Raji (cell line): ENCODE measurements around the gene CDCA3.

Experiments used
- POLR2A ChIP-seq: IDR thresholded peaks from 2 replicates; pipeline ENCODE4 v1.6.1; 2011; ENCODE audit warnings: low read depth, low read length, control low read depth; ENCODE audit not compliant: insufficient read depth

The CDCA3 gene

DNA sequence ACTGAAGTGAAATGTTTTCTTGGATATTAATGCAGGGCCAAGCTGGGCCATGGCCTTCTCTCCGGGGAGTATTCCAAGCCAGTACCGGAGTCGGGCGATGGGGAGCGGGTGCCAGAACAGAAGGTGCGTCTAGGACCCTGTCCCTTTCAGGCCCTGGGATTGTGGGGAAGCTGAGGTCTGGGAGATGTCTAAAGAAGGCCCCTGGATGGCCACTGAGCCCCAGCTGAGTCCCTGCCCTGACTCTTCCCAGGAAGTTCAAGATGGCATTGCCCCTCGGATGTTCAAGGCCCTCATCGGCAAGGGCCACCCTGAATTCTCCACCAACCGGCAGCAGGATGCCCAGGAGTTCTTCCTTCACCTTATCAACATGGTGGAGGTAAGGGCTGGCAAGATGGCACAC, 9.0 kb upstream of the CDCA3 start:
- TF ChIP-seq POLR2A: no peak

DNA sequence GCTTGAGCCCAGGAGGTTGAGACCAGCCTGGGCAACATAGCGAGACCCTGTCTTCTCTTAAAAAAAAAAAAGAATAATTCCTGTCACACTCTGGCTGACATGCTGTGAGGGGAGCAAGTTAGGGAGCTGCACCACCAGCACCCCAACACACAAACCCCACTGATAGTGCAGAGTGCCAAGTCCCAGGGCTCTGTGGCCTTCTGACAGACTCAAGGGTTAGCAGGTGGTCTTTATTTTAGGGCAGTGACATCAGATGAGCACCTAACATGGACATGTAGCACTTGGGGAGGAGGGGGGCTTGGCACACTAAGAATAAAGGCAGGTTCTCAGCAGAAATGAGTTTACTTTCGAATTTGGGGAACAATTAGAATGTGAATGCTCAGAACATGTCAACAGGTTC, 7.7 kb upstream of the CDCA3 start:
- no peak for TF ChIP-seq POLR2A

DNA sequence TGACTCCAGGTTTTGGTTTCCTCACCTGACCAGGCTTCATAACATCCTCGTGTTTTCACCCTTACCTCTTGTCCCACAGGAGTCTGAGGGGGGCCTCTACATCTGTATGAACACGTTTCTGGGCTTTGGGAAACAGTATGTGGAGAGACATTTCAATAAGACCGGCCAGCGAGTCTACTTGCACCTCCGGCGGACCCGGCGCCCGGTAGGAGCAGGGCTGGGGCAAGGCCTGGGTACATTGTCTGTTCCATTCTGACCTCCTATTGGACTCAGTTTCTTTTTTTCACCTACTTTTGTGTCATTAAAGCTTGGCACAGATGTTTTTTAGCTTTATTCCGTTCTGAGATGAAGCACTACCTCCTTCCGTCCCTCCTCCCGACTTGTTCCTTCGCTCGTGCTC, 4.2 kb upstream of the CDCA3 start:
- no peak for TF ChIP-seq POLR2A

DNA sequence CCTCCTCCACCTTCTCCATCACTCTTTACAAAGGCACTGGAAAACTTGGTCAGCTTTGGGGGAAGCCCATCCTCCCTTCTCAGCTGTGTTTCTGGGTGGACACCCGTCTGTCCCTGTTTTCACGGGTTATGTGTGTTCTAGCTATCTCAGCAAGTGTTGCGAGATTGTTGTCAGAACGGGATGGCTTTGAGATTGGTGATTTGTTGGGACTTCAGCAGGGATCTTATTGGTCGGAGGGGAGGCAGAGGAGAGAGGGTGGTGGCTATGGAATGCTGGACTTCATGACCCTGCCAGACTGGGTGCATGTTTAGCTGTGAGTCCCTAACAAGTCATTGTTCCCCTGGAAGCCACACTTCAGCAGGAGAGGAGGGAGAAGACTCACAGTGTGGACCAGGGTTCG, 3.0 kb upstream of the CDCA3 start:
- TF ChIP-seq POLR2A: no peak

DNA sequence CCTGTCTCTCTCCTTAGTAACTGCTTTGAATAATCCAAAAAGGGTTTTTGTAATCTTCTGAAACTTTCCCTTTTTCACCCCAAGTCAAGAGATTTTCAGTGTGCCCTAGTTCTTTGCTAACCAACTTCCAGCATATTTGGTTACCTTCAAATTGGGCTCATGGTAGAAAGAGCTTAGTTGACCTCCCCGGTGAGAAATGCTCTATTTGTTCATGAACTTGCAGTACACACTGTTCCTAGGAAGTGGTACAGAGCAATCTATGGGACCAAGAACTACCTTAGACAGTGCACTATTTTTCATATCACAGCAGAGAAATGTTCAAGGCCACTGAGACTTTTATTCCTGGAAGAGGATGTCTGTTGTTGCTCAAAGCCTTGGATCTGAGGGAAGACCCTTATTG, 2.5 kb upstream of the CDCA3 start:
- TF ChIP-seq POLR2A: no peak

DNA sequence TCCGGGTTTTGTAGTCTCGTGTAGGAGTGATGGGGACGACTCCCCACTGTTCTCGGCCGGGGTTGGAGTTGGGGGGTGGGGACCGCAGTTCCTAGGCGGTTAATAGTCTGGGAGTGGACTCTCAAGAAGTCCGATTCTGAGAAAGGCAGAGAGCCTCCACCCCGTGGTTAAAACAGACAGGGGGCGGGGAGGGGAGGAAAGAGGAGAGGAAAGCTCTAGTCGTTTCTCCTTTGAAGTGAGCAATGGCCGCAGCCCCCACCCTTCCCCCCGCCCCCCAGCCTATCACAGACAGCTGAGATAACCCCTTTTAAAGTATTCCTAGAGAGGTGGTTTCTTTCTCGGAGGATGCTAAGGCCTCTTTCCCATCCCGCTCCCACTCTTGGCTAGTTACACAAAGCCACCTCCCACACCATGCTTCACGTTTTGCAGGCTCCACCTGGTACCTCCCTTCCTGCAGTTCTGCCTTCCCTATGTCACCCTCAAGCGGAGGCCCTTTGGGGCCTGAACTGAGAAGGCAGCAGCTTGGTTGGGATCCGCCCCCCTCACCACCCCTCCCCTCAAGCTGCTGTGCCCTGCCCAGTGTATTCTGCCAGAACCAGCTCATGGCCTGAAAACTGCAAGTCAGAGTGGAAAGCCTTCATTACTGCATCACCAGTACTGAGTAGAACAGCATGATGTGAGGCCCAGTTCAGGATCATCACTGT, 1.7 kb upstream of the CDCA3 start:
- TF ChIP-seq POLR2A: peak; percentile 60

DNA sequence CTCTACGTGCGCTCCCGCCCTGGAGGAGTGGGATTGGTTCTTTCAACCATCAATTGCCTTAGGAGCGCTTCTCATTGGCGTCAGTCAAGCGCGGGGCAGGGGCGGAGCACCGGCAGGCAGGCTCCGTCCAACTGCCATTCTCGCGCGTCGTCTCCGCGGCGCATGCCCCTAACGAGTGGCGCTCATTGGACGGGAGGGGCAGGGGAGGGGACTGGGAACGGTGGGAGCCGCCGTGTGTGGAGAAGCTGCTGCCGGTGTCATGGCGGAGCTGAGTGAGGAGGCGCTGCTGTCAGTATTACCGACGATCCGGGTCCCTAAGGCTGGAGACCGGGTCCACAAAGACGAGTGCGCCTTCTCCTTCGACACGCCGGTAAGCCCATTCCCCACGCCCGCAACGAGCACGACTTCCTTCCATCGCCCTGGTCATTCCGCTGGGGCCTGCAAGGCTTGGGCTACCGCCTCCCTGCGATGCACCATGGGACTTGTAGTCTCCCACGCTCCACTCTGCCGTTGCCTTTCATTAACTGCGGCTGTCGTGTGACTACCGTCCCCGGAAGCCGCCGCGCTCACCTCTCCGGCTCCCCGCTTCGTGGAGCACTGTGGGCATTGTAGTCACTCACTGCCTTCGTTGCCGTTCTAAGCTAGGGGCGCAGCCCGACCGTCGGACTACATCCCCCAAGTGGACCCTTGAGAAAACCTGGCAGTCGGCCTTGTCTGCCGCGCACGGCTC, 1.0 kb upstream of the CDCA3 start, which contains the start of gene USP5:
Gene USP5 (plus strand): TSS at position 230 of the 730 bp plus-strand sequence. CDS start 30 bp downstream, at position 260.
- peak; percentile 88 for TF ChIP-seq POLR2A

DNA sequence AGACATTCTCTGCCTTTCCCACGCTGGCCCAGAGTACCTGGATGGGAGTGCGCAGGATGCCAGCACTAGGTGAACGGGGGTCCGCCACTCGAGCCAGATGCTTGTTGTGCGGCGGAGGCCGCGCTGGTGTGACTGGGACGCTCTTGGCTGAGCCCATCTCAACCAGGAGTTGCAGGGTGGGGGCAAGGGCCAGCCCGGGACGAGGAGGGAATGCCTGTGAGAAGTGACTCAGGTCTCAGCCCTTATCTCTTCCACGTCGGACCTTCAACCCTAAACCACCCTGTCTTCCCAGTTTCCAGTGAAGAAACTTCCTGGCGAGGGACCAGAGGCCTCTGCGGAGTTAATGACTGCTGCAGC, 312 bp downstream of the CDCA3 start:
- TF ChIP-seq POLR2A: no peak

DNA sequence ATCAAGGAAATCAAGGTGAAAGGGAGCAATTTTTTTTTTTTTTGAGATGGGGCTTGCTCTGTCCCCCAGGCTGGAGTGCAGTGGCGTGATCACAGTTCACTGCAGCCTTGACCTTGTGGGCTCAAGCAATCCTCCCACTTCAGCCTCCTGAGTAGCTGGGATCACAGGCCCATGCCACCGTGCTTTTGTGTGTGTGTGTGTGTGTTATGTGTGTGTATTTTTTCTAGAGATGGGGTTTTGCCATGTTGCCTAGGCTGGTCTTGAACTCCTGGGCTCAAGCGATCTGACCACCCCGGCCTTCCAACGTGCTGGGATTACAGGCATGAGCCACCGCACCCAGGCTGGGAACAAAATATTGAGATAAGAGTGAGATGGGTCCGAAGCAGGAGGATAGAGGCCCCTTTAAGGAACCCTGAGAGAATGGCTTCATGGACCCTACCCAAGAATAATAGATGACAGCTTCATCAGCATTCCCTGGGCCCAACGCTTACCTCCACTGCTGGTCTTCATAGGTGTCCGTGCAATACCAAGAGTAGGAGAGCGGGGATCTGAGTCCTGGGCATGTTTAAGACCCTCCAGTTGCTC, 1.0 kb downstream of the CDCA3 start:
- no peak for TF ChIP-seq POLR2A

DNA sequence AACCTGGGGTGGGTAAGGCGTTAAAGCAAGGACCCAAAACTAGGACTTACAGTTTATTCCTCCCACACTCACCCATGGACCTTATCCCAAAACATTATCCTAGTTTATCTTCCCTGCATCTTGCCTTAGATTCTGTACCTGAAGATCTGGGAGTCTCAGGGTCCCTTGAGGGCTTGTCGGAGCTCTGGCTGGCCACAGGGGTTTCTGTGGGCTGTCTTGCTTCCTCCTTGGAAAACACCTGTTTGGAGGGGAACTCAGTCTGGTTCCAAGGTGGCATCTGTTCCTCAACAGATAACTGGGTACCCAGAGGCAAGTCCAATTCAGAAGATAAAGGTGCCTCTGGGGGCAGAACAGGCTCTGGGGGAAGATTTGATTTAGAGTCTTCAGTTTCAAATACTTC, 1.7 kb downstream of the CDCA3 start:
- TF ChIP-seq POLR2A: no peak

DNA sequence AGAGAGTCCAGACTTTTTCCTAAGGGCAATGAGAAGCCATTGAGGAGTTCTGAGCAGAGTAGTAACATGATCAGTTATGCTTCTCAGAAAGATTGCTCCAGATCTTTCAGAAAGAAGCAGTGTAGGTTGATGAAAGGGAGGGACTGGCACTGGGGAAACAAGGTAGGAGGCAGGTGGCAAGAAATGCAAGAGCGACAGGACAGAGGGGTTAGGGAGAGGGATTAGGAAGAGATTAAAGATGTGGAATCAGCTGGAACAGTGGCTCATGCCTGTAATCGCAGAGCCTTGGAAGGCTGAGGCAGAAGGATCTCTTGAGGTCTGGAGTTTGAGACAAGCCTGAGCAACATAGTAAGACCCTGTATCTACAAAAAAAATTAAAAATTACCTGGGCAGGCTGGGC, 3.4 kb downstream of the CDCA3 start:
- TF ChIP-seq POLR2A: no peak

DNA sequence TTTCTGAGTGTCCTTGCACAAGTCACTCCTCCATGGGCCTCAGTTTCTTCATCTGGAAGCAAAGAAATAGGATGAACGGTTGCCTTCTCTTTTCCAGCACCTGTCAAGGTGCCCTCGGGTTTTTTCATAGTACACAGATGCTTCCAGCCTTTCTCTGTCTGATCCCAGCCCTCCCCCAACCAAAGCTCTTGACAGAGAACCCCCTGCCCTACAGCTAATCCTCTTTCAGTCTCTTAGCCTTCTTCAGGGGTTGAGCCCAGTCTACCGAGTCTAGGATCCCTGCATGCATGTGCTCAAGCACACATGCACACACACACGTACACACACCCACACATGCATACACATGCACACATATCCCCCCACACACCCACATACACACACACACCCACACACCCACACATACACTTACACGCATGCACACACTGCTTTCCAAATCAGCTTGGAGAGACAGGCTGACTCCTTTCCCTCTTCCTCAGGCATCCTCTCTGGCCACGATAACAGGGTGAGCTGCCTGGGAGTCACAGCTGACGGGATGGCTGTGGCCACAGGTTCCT, 4.7 kb downstream of the CDCA3 start:
- 0 out of 2 replicates have a peak, but pooled peaks have one; percentile 26 for TF ChIP-seq POLR2A

DNA sequence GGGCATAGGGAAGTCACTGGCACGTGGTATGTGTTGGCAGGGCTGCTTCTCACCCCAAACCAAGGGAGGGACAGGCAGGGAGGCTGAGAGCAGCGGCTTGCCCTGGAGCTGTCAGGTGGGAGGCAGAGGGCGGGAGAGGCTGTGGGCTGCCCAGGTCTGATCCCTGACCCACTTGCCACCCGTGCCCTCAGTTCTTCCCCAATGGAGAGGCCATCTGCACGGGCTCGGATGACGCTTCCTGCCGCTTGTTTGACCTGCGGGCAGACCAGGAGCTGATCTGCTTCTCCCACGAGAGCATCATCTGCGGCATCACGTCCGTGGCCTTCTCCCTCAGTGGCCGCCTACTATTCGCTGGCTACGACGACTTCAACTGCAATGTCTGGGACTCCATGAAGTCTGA, 5.7 kb downstream of the CDCA3 start:
- TF ChIP-seq POLR2A: no peak

DNA sequence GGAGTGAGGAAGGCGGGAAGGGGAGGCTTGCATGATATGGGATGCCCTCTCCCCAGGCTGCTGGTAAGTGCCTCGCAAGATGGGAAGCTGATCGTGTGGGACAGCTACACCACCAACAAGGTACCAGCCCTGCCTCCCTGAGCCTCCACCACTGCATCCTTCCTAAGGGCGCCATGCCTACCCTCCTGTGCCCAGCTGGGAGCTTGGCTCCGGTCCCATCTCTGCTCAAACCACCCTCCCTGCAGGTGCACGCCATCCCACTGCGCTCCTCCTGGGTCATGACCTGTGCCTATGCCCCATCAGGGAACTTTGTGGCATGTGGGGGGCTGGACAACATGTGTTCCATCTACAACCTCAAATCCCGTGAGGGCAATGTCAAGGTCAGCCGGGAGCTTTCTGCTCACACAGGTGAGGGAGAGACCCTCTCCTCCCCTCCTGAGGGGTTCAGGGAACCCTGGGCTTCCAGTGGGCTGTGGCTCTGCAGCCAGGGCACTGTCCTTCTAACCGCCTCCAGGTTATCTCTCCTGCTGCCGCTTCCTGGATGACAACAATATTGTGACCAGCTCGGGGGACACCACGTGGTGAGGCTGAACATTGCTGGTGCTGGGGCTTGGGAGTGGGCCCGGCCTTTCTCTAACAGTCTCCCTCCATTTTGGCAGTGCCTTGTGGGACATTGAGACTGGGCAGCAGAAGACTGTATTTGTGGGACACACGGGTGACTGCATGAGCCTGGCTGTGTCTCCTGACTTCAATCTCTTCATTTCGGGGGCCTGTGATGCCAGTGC, 7.8 kb downstream of the CDCA3 start:
- TF ChIP-seq POLR2A: no peak

DNA sequence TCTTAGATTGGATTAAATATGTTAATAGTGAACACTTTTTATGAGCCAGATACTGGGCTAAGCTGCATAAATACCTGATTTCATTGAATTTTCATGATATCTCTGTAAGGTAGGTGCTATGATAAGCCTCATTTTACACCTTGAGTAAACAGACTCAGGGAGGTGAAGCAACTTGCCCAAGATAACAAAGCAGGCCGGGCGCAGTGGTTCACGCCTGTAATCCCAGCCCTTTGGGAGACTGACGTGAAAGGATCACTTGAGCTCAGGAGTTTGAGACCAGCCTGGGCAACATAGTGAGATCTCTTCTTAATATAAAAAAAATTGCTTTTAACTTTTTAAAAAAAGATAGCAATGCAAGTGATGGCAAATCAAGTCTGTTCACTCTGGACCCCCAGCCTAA, 9.0 kb downstream of the CDCA3 start:
- TF ChIP-seq POLR2A: no peak
